IPS DF 4.7 (cell line): Measurements from ENCODE around the gene SMIM26.

Source experiments
- DNase-seq: peaks from one replicate; pipeline ENCODE4 v3.0.0-alpha.2; 2013; ENCODE audit warnings: low spot score; ENCODE audit errors: extremely low read depth

The SMIM26 gene

GRCh38 chr20:18580012-18580411, 12.8 kb downstream of the SMIM26 start:
- DNase-seq, result no peak

- peak; percentile 60 for DNase-seq
Observed at GRCh38 chr20:18585134-18585533, 17.9 kb downstream of the SMIM26 start.

GRCh38 chr20:18587665-18588573, 20.7 kb downstream of the SMIM26 start, which contains the start of gene DTD1:
Gene DTD1 (plus strand): TSS chr20:18588054. CDS start chr20:18588073, 19 bp downstream.
- DNase-seq, result no peak

DNA sequence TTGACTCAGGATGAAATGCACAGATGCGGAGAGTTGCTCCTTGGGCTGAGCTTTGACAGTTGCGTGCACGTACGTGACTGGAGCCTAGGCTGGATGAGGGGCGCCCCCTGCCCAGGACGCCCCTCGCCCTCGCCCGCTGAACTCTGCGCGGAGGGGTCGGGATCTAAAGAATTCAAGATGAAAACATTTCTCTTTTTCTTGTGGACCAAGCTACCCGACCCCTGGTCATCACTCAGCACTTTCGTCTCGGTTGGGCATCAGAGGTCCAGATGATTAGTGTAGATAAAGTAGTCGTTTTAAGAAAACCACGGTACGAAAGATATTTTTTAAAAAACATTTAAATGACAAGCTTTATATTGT, 21.3 kb downstream of the SMIM26 start:
- DNase-seq, result no peak

DNA sequence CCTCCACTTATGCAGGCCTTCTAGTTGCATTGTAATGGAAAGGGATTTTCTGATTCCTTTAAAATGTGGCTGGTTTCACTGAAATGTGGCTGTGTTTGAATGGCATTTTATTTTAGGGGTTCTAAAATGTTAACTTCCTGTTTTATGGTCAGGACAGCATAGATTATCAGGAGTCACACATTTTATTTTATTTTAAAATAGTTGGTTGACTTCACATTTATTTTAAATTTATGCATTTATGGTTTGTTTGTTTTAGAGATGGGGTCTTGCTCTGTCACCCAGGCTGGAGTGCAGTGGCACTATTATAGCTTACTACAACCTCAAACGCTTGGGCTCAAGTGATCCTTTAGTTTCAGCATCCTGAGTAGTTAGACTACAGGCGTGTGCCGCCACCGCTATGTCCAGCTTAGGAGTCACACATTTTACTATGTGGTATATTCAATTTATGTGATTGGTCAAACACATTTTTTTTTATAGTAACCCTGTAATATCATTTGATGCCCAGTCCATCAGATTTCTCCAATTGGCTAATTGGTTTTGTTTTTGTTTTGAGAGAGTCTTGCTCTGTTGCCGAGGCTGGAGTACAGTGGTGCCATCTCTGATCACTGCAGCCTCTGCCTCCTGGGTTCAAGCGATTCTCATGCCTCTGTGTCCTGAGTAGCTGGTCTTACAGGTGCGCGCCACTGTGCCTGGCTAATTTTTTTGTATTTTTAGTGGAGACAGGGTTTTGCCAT, 22.9 kb downstream of the SMIM26 start:
- no peak for DNase-seq

GRCh38 chr20:18596270-18596669, 29.0 kb downstream of the SMIM26 start:
- no peak for DNase-seq

GRCh38 chr20:18609741-18610140, 42.5 kb downstream of the SMIM26 start:
- DNase-seq, result no peak

- no peak for DNase-seq
Observed at GRCh38 chr20:18611492-18611891, 44.3 kb downstream of the SMIM26 start.

DNA sequence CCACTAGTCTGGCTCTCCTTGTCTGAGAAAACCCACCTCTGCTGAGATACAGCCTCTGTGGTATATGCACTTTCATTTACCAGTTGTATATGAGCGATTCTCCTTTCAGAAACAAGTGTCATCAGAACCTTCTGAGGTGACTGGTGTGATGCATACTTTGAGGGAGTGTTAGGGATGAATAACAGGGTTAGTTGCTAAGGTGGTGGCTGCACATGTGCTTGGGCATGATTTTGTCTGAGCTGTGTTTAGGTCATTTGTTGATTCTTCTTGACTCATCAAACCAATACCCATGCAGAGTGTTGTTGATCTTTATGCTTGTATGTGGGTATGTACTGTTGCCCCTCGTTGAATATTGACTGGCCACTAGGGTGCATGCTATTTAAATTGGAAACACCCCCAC, 46.3 kb downstream of the SMIM26 start:
- no peak for DNase-seq

GRCh38 chr20:18614244-18614643, 47.0 kb downstream of the SMIM26 start:
- DNase-seq, result no peak

GRCh38 chr20:18615020-18615650, 47.9 kb downstream of the SMIM26 start:
- DNase-seq, result no peak
